ENCODE measurements around the gene CDKN2AIP.

Gene CDKN2AIP

DNA sequence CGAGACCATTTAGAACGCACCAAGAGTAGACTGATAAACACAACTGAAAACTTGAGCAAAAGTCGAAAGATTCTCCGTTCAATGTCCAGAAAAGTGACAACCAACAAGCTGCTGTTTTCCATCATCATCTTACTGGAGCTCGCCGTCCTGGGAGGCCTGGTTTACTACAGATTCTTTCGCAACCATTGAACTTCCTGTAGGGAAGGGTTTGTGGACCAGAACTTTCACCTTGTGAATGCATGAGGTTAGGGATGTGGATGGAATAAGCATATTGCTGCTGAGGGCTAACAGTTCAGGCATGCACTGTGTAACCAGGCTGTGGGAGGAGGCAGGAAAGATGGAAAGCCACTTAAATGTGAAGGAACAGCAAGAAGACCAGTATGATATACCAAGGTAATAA is 39.6 kb downstream of the CDKN2AIP start:
- TF ChIP-seq, protein P1, sequence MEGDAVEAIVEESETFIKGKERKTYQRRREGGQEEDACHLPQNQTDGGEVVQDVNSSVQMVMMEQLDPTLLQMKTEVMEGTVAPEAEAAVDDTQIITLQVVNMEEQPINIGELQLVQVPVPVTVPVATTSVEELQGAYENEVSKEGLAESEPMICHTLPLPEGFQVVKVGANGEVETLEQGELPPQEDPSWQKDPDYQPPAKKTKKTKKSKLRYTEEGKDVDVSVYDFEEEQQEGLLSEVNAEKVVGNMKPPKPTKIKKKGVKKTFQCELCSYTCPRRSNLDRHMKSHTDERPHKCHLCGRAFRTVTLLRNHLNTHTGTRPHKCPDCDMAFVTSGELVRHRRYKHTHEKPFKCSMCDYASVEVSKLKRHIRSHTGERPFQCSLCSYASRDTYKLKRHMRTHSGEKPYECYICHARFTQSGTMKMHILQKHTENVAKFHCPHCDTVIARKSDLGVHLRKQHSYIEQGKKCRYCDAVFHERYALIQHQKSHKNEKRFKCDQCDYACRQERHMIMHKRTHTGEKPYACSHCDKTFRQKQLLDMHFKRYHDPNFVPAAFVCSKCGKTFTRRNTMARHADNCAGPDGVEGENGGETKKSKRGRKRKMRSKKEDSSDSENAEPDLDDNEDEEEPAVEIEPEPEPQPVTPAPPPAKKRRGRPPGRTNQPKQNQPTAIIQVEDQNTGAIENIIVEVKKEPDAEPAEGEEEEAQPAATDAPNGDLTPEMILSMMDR (IDR thresholded peaks at IDR 0.05; ENCODE audit: low read depth, low read length), result no peak
- H3K4me3 ChIP-seq (ENCODE audit: low read depth, low read length), result no peak overlapping the region

DNA sequence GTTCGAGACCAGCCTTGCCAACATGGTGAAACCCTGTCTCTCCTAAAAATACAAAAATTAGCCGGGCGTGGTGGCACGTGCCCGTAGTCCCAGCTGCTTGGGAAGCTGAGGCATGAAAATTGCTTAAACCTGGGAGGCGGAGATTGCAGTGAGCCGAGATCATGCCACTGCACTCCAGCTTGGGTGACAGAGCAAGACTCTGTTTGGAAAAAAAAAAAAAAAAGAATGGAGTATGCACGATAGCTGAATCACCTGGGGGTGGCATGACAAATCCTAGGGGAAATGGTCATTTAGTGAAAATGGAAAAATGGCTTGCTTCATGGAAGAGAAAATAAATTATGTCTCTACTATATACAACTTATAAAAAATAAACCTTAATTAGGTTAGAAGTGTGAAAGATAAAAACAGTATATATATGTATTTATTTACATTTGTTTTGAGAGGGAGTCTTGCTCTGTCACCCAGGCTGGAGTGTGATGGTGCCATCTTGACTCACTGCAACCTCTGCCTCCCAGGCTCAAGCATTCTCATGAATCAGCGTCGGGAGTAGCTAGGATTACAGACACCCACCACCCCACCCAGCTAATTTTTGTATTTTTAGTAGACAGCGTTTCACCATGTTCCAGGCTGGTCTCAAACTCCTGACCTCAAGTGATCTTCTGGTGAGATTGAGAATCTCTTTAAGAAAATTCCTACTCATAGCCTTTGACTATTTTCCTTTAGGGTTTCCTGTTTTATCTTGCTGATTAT is 41.1 kb downstream of the CDKN2AIP start:
- TF ChIP-seq, protein P1 (IDR thresholded peaks at IDR 0.05; ENCODE audit: low read depth, low read length), result no peak
- H3K4me3 ChIP-seq (ENCODE audit: low read depth, low read length), result no peak overlapping the region

DNA sequence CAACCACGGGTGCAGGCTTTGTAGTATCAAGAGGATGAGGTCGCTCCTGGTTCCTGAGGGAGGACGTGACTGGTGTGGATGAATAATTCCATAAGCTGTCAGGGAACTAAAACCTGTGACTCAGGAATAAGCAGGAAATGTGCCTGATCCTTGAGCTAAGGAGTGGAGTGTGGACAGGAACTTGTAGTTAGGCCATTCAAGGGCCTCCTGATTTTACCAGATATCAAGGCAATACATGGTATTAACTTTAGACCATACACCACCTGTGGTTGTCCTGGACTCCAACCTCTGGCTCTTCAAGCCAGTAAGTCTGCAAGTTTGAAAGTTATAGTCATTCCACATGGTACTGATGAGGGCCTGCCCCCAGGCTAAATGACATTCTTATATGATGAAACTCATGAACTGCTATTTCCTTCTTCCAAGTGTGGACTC is 48.4 kb downstream of the CDKN2AIP start:
- H3K4me3 ChIP-seq (ENCODE audit: low read depth, low read length), result no peak overlapping the region
- TF ChIP-seq, protein P1 (IDR thresholded peaks at IDR 0.05; ENCODE audit: low read depth, low read length), result no peak

DNA sequence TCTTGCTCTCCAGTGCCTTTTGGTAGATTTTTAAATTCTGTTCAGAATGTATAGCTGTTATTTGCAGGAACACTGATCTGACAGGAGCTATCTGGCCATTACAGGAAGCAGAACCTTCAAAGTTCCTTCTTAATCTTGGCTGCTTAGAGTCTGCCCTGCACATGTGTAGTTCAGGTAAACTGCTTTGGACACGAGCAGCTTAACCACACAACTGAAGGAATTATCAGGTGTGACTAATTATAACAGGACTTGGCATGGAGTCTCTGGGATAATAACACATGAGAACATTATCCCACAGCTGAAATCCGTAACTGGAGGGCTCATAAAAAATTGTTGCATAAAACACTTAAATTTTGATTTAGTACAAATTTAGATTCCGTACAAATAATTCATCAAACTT is 48.8 kb downstream of the CDKN2AIP start:
- no peak overlapping the region for H3K4me3 ChIP-seq (ENCODE audit: low read depth, low read length)
- TF ChIP-seq, protein P1 (IDR thresholded peaks at IDR 0.05; ENCODE audit: low read depth, low read length), result no peak

DNA sequence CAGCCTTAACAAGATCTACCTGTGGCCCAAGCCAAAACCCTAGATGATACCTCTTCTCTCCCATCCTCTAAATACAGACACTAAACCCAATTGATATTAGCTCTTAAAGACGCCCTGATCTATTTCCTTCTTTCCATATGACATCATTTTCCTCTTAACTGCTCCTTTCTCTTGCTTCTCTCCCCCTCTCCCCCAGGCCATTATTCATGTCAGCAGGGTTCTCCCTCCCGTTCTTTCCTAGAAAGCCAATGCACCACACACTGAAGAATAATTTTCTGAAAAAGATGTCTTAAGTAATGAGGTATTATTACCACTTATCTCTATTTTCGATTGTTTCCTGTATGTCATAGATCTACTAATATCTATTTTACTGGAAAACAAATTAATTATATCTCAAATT is 50.7 kb downstream of the CDKN2AIP start:
- no peak overlapping the region for H3K4me3 ChIP-seq (ENCODE audit: low read depth, low read length)
- TF ChIP-seq, protein P1 (IDR thresholded peaks at IDR 0.05; ENCODE audit: low read depth, low read length), result no peak
